GM23248 (cell line): ENCODE data around the gene KDM3B.

Source experiments
- EZH2 ChIP-seq: fragments of 200-600 bp; sonication (generic); IDR thresholded peaks from 2 replicates; pipeline ENCODE4 v1.6.1; 2018; ENCODE audit warnings: antibody characterized with exemption, mild to moderate bottlenecking; ENCODE audit not compliant: insufficient read depth, poor library complexity, severe bottlenecking
- EZH2phosphoT487 ChIP-seq: fragments of 200-600 bp; sonication (generic); IDR thresholded peaks from 2 replicates; pipeline ENCODE4 v1.6.1; 2018; ENCODE audit warnings: antibody characterized with exemption, moderate library complexity, mild to moderate bottlenecking, low read depth; ENCODE audit not compliant: insufficient read depth

- TF ChIP-seq EZH2phosphoT487 (no peak), EZH2 (no peak)
Measured at GRCh38 chr5:138352071-138352721, at the start of gene KDM3B.
